ENCODE measurements around the gene THADA.
A peak's percentile ranks its signal among the peaks of the same experiment; 100 is the strongest.
"Not testable (repeated sequence)": the region's sequence is repeated elsewhere in the genome, so short reads cannot be mapped to it uniquely, and the experiment has no call there.

Gene THADA

GRCh38 chr2:43315482-43315881, 280.4 kb downstream of the THADA start:
- DNase-seq, result no peak

GRCh38 chr2:43314299-43314927, 281.4 kb downstream of the THADA start:
- DNase-seq, result peak; percentile 36

- DNase-seq, result no peak
These were observed 282.2 kb downstream of the THADA start for GRCh38 chr2:43313642-43314017.

GRCh38 chr2:43312755-43313641, 282.8 kb downstream of the THADA start:
- peak; percentile 75 for DNase-seq

GRCh38 chr2:43311276-43311675, 284.6 kb downstream of the THADA start:
- DNase-seq, result no peak

GRCh38 chr2:43309935-43310334, 285.9 kb downstream of the THADA start:
- no peak for DNase-seq

- DNase-seq, result no peak
These were observed 287.9 kb downstream of the THADA start for GRCh38 chr2:43307973-43308372.

GRCh38 chr2:43307046-43307445, 288.8 kb downstream of the THADA start:
- no peak for DNase-seq

- no peak for DNase-seq
These were observed 289.6 kb downstream of the THADA start for GRCh38 chr2:43306197-43306596.

- no peak for DNase-seq
These were observed 290.3 kb downstream of the THADA start for GRCh38 chr2:43305517-43305916.

- DNase-seq, result no peak
These were observed 290.8 kb downstream of the THADA start for GRCh38 chr2:43305012-43305411.

GRCh38 chr2:43303889-43304288, 291.9 kb downstream of the THADA start:
- peak; percentile 19 for DNase-seq

- DNase-seq, result no peak
These were observed 292.8 kb downstream of the THADA start for GRCh38 chr2:43302961-43303494.

- DNase-seq, result no peak
These were observed 293.5 kb downstream of the THADA start for GRCh38 chr2:43302182-43302960.

- DNase-seq, result peak; percentile 16
These were observed 294.9 kb downstream of the THADA start for GRCh38 chr2:43300781-43301583.

- DNase-seq, result no peak
These were observed 295.6 kb downstream of the THADA start for GRCh38 chr2:43300222-43300621.

- DNase-seq, result no peak
These were observed 297.3 kb downstream of the THADA start for GRCh38 chr2:43298500-43298899.

- not testable (repeated sequence) for DNase-seq
These were observed 298.1 kb downstream of the THADA start for GRCh38 chr2:43297740-43298139.

- no peak for DNase-seq
These were observed 300.8 kb downstream of the THADA start for GRCh38 chr2:43294973-43295603.

GRCh38 chr2:43293744-43294695, 301.8 kb downstream of the THADA start:
- no peak for DNase-seq
